Memory B cell (primary cell): ENCODE data around the gene FUOM.
"Not testable (repeated sequence)": the region's sequence is repeated elsewhere in the genome, so short reads cannot be mapped to it uniquely, and the experiment has no call there.

Experiments used
- ATAC-seq: fragments of 150-1000 bp; cut with Tn5 transposase; 2 replicates; pipeline ENCODE4 v1.10.0; 2021; ENCODE audit warnings: low read depth, mild to moderate bottlenecking, moderate library complexity
- DNase-seq, 2 donors: peaks; one replicate each; pipeline ENCODE4 v3.0.0; 2022; ENCODE audit warnings: low spot score in 2 of 2
- H3K27ac Mint-ChIP-seq: one replicate; pipeline ENCODE4 v1.8.0; 2022; ENCODE audit warnings: mild to moderate bottlenecking, moderate library complexity, mixed read lengths
- H3K27me3 Mint-ChIP-seq: one replicate; pipeline ENCODE4 v1.8.0; 2022; ENCODE audit warnings: mixed read lengths
- H3K36me3 Mint-ChIP-seq: one replicate; pipeline ENCODE4 v1.8.0; 2022; ENCODE audit warnings: mild to moderate bottlenecking, mixed read lengths
- H3K4me1 Mint-ChIP-seq: one replicate; pipeline ENCODE4 v1.8.0; 2022; ENCODE audit warnings: mixed read lengths
- H3K4me3 Mint-ChIP-seq: one replicate; pipeline ENCODE4 v1.8.0; 2022; ENCODE audit warnings: mild to moderate bottlenecking, moderate library complexity, mixed read lengths
- H3K9me3 Mint-ChIP-seq: one replicate; pipeline ENCODE4 v1.8.0; 2022; ENCODE audit warnings: mixed read lengths

The FUOM gene

GRCh38 chr10:133394064-133394663, 36.3 kb upstream of the FUOM start, which contains the start of gene MTG1:
MTG1 (plus strand) TSS chr10:133394157; CDS start chr10:133394221, 64 bp downstream.
- peak within 1 kb of the TSS; percentile 84 for H3K27ac Mint-ChIP-seq
- peaks cover 43% of the 10 kb centered on the region for H3K4me1 Mint-ChIP-seq
- H3K36me3 Mint-ChIP-seq: peaks cover 16% of the 10 kb centered on the region
- H3K4me3 Mint-ChIP-seq: peak within 1 kb of the TSS; percentile 89
- H3K9me3 Mint-ChIP-seq: no peaks in the 10 kb centered on the region
- no peaks in the 10 kb centered on the region for H3K27me3 Mint-ChIP-seq
- ATAC-seq (peak; percentile 65), DNase-seq (peak; percentile 93 to 96)

GRCh38 chr10:133393401-133394063, 35.7 kb upstream of the FUOM start:
- Mint-ChIP-seq H3K27me3 (no peaks in the 10 kb centered on the region), H3K4me3 (peak overlapping the region; percentile 89), H3K9me3 (no peaks in the 10 kb centered on the region), H3K4me1 (peaks cover 46% of the 10 kb centered on the region), H3K27ac (peak overlapping the region; percentile 84), H3K36me3 (peaks cover 15% of the 10 kb centered on the region)
- no peak for ATAC-seq
- DNase-seq: no peak

- peaks cover 3% of the 10 kb centered on the region for H3K36me3 Mint-ChIP-seq
- H3K27me3 Mint-ChIP-seq: no peaks in the 10 kb centered on the region
- H3K9me3 Mint-ChIP-seq: no peaks in the 10 kb centered on the region
- H3K27ac Mint-ChIP-seq: peak overlapping the region; percentile 88
- peak overlapping the region; percentile 78 for H3K4me3 Mint-ChIP-seq
- peaks cover 45% of the 10 kb centered on the region for H3K4me1 Mint-ChIP-seq
- ATAC-seq (peak; percentile 20), DNase-seq (no peak)
Measured at GRCh38 chr10:133391761-133392518, 34.1 kb upstream of the FUOM start.

- Mint-ChIP-seq H3K4me3 (peak overlapping the region; percentile 78), H3K27ac (peak overlapping the region; percentile 88), H3K4me1 (peaks cover 45% of the 10 kb centered on the region), H3K9me3 (no peaks in the 10 kb centered on the region), H3K27me3 (no peaks in the 10 kb centered on the region), H3K36me3 (peaks cover 3% of the 10 kb centered on the region)
- DNase-seq (no peak), ATAC-seq (no peak)
Measured at GRCh38 chr10:133391249-133391635, 33.4 kb upstream of the FUOM start.

- no peak for DNase-seq
- Mint-ChIP-seq H3K9me3 (no peaks in the 10 kb centered on the region), H3K4me3 (peak overlapping the region; percentile 97), H3K4me1 (peaks cover 47% of the 10 kb centered on the region), H3K36me3 (peaks cover 4% of the 10 kb centered on the region), H3K27me3 (no peaks in the 10 kb centered on the region), H3K27ac (peak overlapping the region; percentile 88)
- no peak for ATAC-seq
Measured at GRCh38 chr10:133390597-133391248, 32.9 kb upstream of the FUOM start.

GRCh38 chr10:133388973-133389818, 31.4 kb upstream of the FUOM start:
- Mint-ChIP-seq H3K9me3 (no peaks in the 10 kb centered on the region), H3K27ac (peak overlapping the region; percentile 92), H3K4me1 (peaks cover 37% of the 10 kb centered on the region), H3K27me3 (no peaks in the 10 kb centered on the region), H3K4me3 (peak overlapping the region; percentile 97), H3K36me3 (peaks cover 2% of the 10 kb centered on the region)
- DNase-seq: peak in 1 of 2 donors; percentile 81
- peak; percentile 86 for ATAC-seq

GRCh38 chr10:133388236-133388972, 30.6 kb upstream of the FUOM start:
- DNase-seq (no peak), ATAC-seq (no peak)
- no peaks in the 10 kb centered on the region for H3K27me3 Mint-ChIP-seq
- H3K9me3 Mint-ChIP-seq: no peaks in the 10 kb centered on the region
- H3K27ac Mint-ChIP-seq: peak overlapping the region; percentile 92
- peaks cover 2% of the 10 kb centered on the region for H3K36me3 Mint-ChIP-seq
- H3K4me1 Mint-ChIP-seq: peaks cover 37% of the 10 kb centered on the region
- peak overlapping the region; percentile 97 for H3K4me3 Mint-ChIP-seq

GRCh38 chr10:133386951-133387350, 29.1 kb upstream of the FUOM start:
- not testable (repeated sequence) for H3K27me3 Mint-ChIP-seq, ATAC-seq, H3K9me3 Mint-ChIP-seq, H3K4me3 Mint-ChIP-seq, DNase-seq, H3K27ac Mint-ChIP-seq, H3K36me3 Mint-ChIP-seq
- H3K4me1 Mint-ChIP-seq: peaks cover 34% of the 10 kb centered on the region

- H3K27ac Mint-ChIP-seq: no peak overlapping the region
- no peaks in the 10 kb centered on the region for H3K27me3 Mint-ChIP-seq
- H3K9me3 Mint-ChIP-seq: no peaks in the 10 kb centered on the region
- peaks cover 29% of the 10 kb centered on the region for H3K4me1 Mint-ChIP-seq
- DNase-seq (no peak), ATAC-seq (no peak)
- H3K36me3 Mint-ChIP-seq: peaks cover 2% of the 10 kb centered on the region
- no peak overlapping the region for H3K4me3 Mint-ChIP-seq
Measured at GRCh38 chr10:133385214-133385613, 27.4 kb upstream of the FUOM start.

GRCh38 chr10:133384071-133384470, 26.3 kb upstream of the FUOM start:
- ATAC-seq (no peak), DNase-seq (no peak)
- Mint-ChIP-seq H3K4me1 (peaks cover 29% of the 10 kb centered on the region), H3K27me3 (no peaks in the 10 kb centered on the region), H3K9me3 (no peaks in the 10 kb centered on the region), H3K4me3 (no peak overlapping the region), H3K27ac (no peak overlapping the region), H3K36me3 (peaks cover 2% of the 10 kb centered on the region)

- Mint-ChIP-seq H3K9me3 (no peaks in the 10 kb centered on the region), H3K27me3 (no peaks in the 10 kb centered on the region), H3K4me1 (peaks cover 26% of the 10 kb centered on the region), H3K27ac (no peak overlapping the region), H3K36me3 (peaks cover 2% of the 10 kb centered on the region), H3K4me3 (no peak overlapping the region)
- no peak for DNase-seq
- no peak for ATAC-seq
Measured at GRCh38 chr10:133383551-133383950, 25.7 kb upstream of the FUOM start.

- Mint-ChIP-seq H3K4me3 (peak overlapping the region; percentile 61), H3K27me3 (no peaks in the 10 kb centered on the region), H3K36me3 (no peaks in the 10 kb centered on the region), H3K9me3 (no peaks in the 10 kb centered on the region), H3K4me1 (peaks cover 17% of the 10 kb centered on the region), H3K27ac (no peak overlapping the region)
- no peak for DNase-seq
- ATAC-seq: no peak
Measured at GRCh38 chr10:133381036-133381435, 23.2 kb upstream of the FUOM start.
